Stimulated activated CD8-positive, alpha-beta memory T cell treated with anti-CD3 and anti-CD28 coated beads, Interleukin-4, amount 100 ng/mL, for 48 hours (primary cell): ENCODE results near the gene LYPD4.
A peak's percentile ranks its signal among the peaks of the same experiment; 100 is the strongest.
"Not testable (repeated sequence)": the region's sequence is repeated elsewhere in the genome, so short reads cannot be mapped to it uniquely, and the experiment has no call there.

ENCODE experiments used
- DNase-seq: peaks from one replicate; pipeline ENCODE4 v3.0.0-alpha.2; 2020

Gene LYPD4, protein sequence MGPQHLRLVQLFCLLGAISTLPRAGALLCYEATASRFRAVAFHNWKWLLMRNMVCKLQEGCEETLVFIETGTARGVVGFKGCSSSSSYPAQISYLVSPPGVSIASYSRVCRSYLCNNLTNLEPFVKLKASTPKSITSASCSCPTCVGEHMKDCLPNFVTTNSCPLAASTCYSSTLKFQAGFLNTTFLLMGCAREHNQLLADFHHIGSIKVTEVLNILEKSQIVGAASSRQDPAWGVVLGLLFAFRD

DNA sequence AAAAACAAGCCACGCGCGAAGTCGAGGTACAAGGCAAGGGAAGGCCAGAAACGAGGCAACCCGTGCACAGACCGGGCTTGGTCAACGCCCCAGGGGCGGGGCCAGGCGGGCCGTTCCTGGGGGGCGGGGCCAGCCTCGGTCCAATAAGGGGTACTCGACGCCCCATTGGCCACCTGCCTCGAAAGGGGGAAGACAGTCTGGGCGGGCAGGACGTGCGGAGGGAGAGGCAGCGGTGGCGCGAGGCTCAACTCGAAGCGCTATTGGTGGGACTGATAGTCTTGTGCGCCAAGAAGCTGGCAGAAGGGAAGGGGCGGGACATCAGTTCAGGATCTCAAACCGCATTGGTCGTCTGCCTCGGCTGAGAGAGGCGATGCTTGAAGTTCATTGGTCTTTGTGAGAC lies at the start of gene LYPD4:
TSS of gene LYPD4 (minus strand) at position 83 of the 400 bp plus-strand sequence. CDS start 5,398 bp downstream, outside the sequence.
- no peak for DNase-seq

- DNase-seq: peak; percentile 37
Measured at GRCh38 chr19:41893899-41894298, 49.4 kb upstream of the LYPD4 start.

- no peak for DNase-seq
Measured at GRCh38 chr19:41892173-41892902, 47.9 kb upstream of the LYPD4 start.

DNA sequence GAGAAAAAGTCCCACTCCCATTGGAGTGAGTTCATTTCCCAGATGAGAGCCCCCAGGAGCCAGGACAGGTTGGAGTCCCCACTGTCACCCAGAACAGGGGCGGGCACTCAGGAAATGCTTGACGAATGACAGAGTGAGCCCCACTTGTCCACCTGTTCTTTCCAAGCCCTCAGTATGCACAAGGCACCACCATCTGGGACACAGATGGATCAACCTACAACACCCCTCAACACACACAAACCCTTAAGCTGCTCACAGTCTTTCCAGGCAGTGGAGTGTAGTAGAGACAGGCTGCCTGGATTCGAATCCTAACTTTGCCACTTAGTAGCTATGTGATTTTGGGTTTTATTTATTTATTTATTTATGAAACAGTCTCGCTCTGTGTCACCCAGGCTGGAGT lies 46.5 kb upstream of the LYPD4 start:
- no peak for DNase-seq

DNA sequence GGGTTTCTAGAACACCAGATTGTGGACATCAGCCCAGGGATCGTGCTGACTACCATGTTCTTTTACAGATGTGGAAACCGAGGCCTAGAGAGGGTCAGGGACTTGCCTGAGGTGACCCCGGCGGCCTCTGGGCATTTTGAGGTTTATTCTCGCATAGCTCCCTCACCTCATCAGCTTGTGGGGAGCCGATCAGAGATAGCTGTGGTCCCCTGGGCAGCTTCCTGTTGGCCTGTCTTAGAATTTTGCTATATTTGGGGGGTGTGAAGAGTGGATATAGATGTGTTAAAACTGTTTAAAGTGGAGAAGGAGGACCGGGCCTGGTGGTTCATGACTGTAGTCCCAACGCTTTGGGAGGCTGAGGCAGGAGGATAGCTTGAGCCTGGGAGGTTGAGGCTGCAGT lies 45.4 kb upstream of the LYPD4 start:
- peak; percentile 25 for DNase-seq

- peak; percentile 52 for DNase-seq
Measured at GRCh38 chr19:41888926-41889325, 44.4 kb upstream of the LYPD4 start.

DNA sequence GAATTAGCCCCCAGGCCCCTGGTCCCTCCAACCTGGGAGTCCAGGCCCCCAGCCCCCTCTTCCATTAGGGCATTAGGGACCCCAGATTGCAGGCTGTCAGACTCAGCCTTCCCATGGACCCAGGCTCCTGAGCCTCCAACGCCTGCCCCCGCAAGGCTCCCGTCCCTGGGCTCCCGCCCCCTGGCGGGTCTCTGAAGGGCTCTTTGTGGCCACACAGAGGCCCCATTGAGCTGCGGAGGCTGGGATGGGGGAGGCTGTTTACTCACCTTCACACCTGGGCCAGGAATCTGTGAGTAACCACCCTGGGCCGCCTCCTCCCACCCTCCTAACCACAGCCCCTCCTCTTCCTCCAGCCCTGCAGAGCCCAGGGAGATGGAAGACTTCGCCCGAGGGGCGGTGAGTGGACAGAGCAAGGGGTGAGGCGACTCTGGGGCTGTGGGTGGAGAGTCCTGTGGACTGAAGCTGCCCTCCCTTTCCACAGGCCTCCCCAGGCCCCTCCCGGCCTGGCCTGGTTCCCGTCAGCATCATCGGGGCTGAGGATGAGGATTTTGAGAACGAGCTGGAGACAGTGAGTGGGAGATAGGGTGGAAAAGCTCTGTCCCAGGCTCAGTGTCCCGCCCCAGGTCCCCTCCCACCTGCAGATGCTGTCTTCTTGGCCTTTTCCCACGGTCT lies 43.4 kb upstream of the LYPD4 start:
- DNase-seq: peak; percentile 89

- peak; percentile 76 for DNase-seq
Measured at GRCh38 chr19:41886761-41887710, 42.6 kb upstream of the LYPD4 start.

- DNase-seq: peak; percentile 94
Measured at GRCh38 chr19:41883821-41884733, 39.6 kb upstream of the LYPD4 start.

GRCh38 chr19:41883463-41883820 lies 39.0 kb upstream of the LYPD4 start:
- no peak for DNase-seq

GRCh38 chr19:41882568-41883462 lies 38.3 kb upstream of the LYPD4 start, which contains the start of gene ARHGEF1:
Gene ARHGEF1, plus strand, starts transcription at chr19:41883184. Its CDS starts 4,899 bp downstream, at chr19:41888083.
- DNase-seq: peak; percentile 71

- no peak for DNase-seq
Measured at GRCh38 chr19:41880329-41880708, 35.8 kb upstream of the LYPD4 start.

- DNase-seq: no peak
Measured at GRCh38 chr19:41879670-41880328, 35.3 kb upstream of the LYPD4 start.

DNA sequence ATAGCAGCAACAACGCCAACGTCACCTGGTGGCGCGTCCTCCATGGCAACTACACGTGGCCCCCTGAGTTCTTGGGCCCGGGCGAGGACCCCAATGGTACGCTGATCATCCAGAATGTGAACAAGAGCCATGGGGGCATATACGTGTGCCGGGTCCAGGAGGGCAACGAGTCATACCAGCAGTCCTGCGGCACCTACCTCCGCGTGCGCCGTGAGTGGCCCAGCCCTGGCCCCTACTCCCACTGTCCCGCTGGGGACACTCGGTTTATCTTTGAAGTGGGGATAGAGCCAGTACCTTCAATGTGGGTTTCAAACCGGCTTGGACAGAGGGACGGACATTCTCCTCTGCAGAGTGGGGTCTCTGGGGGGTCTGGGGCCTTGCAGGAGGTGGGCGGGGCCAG lies 34.6 kb upstream of the LYPD4 start:
- no peak for DNase-seq

GRCh38 chr19:41877916-41878905 lies 33.7 kb upstream of the LYPD4 start:
- no peak for DNase-seq

DNA sequence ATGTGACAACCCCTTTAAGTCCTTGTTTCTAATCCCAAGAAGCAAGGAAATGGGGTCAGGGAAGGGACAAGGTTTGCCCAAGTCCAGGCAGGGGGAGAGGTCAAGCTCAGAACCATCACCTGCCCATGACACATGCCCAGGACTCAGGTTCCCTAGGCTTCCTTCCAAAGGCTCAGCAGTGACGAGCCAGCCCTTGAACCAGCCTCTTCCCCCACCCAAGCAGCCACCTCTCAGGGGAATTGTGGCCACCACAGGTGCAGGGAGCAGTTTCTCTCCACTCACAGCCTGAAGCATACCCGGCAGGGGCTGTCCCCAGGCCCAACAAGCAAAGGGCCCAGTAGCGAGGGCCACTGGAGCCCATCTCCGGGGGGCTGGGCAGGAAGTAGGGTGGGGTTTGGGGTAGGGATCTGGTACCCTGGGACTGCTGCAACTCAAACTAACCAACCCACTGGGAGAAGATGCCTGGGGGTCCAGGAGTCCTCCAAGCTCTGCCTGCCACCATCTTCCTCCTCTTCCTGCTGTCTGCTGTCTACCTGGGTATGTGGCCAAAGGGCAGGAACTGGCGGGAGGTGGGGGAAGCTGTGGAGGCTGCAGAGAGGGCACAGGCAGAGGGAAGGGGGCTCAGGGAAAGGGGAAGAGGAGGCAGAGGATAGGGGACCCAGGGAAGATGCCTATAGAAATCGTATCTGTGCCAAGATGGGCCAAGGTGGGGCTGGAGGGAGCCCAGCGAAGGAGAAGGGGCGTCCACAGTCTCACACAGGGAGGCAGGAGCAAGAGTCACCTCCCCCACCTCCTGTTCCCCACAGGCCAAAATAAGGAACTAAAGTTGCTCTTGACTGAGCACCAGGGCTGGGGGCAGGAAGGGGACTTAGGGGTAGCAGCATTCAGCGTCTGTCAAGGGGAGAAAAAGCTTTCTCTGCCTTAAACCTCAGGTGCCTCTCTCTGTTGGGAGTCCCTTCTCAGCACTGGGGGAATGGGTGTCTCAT lies 32.7 kb upstream of the LYPD4 start, which contains the start of gene CD79A:
TSS of gene CD79A (plus strand) at position 433 of the 986 bp plus-strand sequence. CDS start at position 459, 26 bp downstream.
- no peak for DNase-seq

GRCh38 chr19:41875973-41876372 lies 31.5 kb upstream of the LYPD4 start:
- not testable (repeated sequence) for DNase-seq
